Lower leg skin (tissue), 3 donors: ENCODE results near the gene DDB1.

Source experiments
- CTCF ChIP-seq, 3 donors: fragments of 450-650 bp; IDR thresholded peaks; one replicate each; pipeline ENCODE4 v1.5.1; 2016; ENCODE audit warnings: antibody characterized with exemption in 3 of 3, mild to moderate bottlenecking in 3 of 3, moderate library complexity in 2 of 3
- POLR2A ChIP-seq, 2 donors: fragments of 450-650 bp; IDR thresholded peaks; one replicate each; pipeline ENCODE4 v1.6.1; 2016 to 2017; ENCODE audit warnings: antibody characterized with exemption in 2 of 2, mild to moderate bottlenecking in 1 of 2, moderate library complexity in 1 of 2

GRCh38 chr11:61333550-61334433, 887 bp upstream of the DDB1 start:
- no peak for TF ChIP-seq CTCF (IDR thresholded peaks at IDR 0.05)
- TF ChIP-seq POLR2A (IDR thresholded peaks at IDR 0.05), result no peak
